ENCODE results near the gene ZNF785.

GRCh38 chr16:30566531-30566930, 19.0 kb downstream of the ZNF785 start:
- no peak for TF ChIP-seq CTCF (conservative IDR thresholded peaks at IDR 0.05)
- TF ChIP-seq ZFX (IDR thresholded peaks at IDR 0.05): no peak
